Gastroesophageal sphincter (tissue), 3 donors: ENCODE measurements around the gene DOCK2.

Source experiments
- CTCF ChIP-seq, 4 experiments: fragments of 200-600 bp in 2 of 4; fragments of 450-650 bp in 2 of 4; sonication (generic) in 1 of 4; IDR thresholded peaks; one replicate each; pipeline ENCODE4 v1.5.1; 2017 to 2019; ENCODE audit warnings: antibody characterized with exemption in 4 of 4, mild to moderate bottlenecking in 2 of 4, moderate library complexity in 2 of 4
- POLR2A ChIP-seq, 2 donors: fragments of 450-650 bp; IDR thresholded peaks; one replicate each; pipeline ENCODE4 v1.6.1; 2017; ENCODE audit warnings: antibody characterized with exemption in 2 of 2, mild to moderate bottlenecking in 2 of 2, moderate library complexity in 1 of 2

GRCh38 chr5:169798906-169799660, 162.0 kb downstream of the DOCK2 start:
- no peak for TF ChIP-seq CTCF (IDR thresholded peaks at IDR 0.05)
- no peak for TF ChIP-seq POLR2A (IDR thresholded peaks at IDR 0.05)
